ENCODE results near the gene ARHGAP15. TPM values are rescaled to one million over a fixed set of nuclear protein-coding genes. Genes with fewer than 3 reads are reported as not detected.

Gene ARHGAP15
- total RNA-seq, 1 donor: 334 TPM

DNA sequence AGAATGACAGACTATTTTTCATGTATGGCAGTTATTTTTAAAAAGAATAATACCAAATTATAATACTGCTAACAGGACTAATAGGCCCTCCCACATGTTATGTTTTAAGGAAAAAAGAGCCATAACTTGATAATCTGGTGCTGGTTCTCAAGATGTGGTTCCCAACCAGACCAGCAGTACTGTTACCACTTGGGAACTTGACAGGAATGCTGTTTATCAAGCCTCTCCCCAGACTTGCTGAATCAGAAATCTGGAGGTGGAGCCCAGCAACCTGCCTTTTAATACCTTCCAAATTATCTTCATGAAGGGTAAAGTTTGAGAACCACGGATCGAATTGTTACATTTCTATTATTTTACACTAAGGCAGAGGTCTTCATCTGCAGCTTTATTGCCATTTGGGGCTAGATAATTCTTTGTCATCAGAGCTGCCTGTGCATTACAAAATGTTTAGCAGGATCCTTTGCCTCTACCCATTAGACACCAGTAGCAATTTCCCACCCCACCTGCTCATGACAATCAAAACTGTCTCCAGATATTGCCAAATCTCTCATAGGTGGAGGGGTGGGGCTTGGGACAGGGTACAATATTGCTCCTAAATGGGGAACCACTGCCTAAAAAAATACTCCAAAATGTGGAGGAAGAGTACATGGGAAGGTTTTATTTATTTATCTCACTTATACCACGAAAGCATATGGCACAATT is 629.6 kb downstream of the ARHGAP15 start:
- Histone ChIP-seq H3K4me3 (ENCODE audit: low read length) (no peak overlapping the region), H3K4me1 (ENCODE audit: insufficient read depth, low read length) (peaks cover 4% of the 10 kb centered on the region), H3K27me3 (ENCODE audit: insufficient read depth, low read length) (no peaks in the 10 kb centered on the region), H3K9me3 (ENCODE audit: low read depth, low read length) (no peaks in the 10 kb centered on the region)

GRCh38 chr2:143759455-143759854 is 630.2 kb downstream of the ARHGAP15 start:
- Histone ChIP-seq H3K4me3 (ENCODE audit: low read length) (no peak overlapping the region), H3K9me3 (ENCODE audit: low read depth, low read length) (no peaks in the 10 kb centered on the region), H3K4me1 (ENCODE audit: insufficient read depth, low read length) (peaks cover 2% of the 10 kb centered on the region), H3K27me3 (ENCODE audit: insufficient read depth, low read length) (no peaks in the 10 kb centered on the region)

DNA sequence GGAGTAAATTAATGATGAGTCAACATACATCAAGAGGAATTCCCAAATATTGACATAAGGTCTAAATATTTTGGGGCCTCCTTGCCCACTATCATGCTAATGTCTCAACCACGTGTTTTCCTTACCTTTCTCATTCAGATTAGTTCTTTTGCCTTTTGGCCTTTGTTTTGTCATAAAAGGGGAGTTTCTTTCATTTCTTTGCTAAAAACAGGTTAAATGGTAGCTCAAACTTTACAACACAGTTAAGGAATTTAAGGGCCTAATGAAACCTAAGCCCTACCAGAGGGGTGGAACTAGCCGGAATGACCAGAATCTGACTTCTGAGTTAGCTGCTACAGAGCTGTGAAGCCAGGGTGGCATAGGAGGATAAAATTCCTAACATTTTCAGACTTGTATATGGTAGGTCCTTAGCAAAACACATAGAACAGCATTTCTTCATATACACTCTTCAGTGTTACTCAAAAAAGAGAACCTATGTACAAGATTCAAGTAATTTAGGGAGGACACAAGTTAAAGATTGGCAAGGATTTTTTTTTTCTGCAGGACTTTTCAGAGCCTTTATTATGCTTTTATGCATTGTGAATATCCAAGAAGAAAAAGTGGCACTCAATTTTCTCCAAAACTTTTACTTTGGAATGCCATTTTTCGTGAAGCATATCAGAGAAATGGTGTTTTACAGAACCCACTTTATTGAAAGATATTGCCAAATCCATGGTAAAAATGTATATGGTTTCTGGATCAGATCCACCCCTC is 633.1 kb downstream of the ARHGAP15 start:
- Histone ChIP-seq H3K4me3 (ENCODE audit: low read length) (no peak overlapping the region), H3K4me1 (ENCODE audit: insufficient read depth, low read length) (no peaks in the 10 kb centered on the region), H3K27me3 (ENCODE audit: insufficient read depth, low read length) (no peaks in the 10 kb centered on the region), H3K9me3 (ENCODE audit: low read depth, low read length) (no peaks in the 10 kb centered on the region)

GRCh38 chr2:143764261-143764660 is 635.0 kb downstream of the ARHGAP15 start:
- Histone ChIP-seq H3K4me1 (ENCODE audit: insufficient read depth, low read length) (no peaks in the 10 kb centered on the region), H3K9me3 (ENCODE audit: low read depth, low read length) (no peaks in the 10 kb centered on the region), H3K27me3 (ENCODE audit: insufficient read depth, low read length) (no peaks in the 10 kb centered on the region), H3K4me3 (ENCODE audit: low read length) (no peak overlapping the region)

- H3K9me3 ChIP-seq (ENCODE audit: low read depth, low read length): no peaks in the 10 kb centered on the region
- H3K27me3 ChIP-seq (ENCODE audit: insufficient read depth, low read length): no peaks in the 10 kb centered on the region
- no peaks in the 10 kb centered on the region for H3K4me1 ChIP-seq (ENCODE audit: insufficient read depth, low read length)
- no peak overlapping the region for H3K4me3 ChIP-seq (ENCODE audit: low read length)
Observed at GRCh38 chr2:143764706-143765105, 635.5 kb downstream of the ARHGAP15 start.

- no peak overlapping the region for H3K4me3 ChIP-seq (ENCODE audit: low read length)
- no peaks in the 10 kb centered on the region for H3K27me3 ChIP-seq (ENCODE audit: insufficient read depth, low read length)
- no peaks in the 10 kb centered on the region for H3K9me3 ChIP-seq (ENCODE audit: low read depth, low read length)
Observed at GRCh38 chr2:143768991-143769390, 639.8 kb downstream of the ARHGAP15 start.

DNA sequence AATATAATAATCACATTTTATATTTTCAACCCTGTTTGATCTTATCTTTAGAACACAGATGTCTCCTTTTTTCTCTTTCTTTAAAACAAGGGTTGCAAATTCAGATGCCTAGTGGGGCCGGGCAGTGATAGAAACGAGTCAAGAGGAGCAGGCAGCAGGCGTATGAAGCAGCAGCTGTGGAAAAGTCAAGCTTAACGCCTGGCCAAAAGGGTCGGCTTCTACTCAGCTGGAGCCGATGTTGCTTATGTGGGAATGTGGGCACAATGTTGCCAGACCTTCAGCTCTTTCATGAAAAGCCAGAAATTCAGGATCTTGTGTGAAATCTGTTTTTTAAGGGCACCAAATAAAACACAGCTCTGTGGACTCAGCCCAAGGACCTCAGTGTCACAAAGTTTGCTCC is 642.7 kb downstream of the ARHGAP15 start:
- H3K27me3 ChIP-seq (ENCODE audit: insufficient read depth, low read length): no peaks in the 10 kb centered on the region
- H3K9me3 ChIP-seq (ENCODE audit: low read depth, low read length): no peaks in the 10 kb centered on the region
- H3K4me3 ChIP-seq (ENCODE audit: low read length): no peak overlapping the region
- no peaks in the 10 kb centered on the region for H3K4me1 ChIP-seq (ENCODE audit: insufficient read depth, low read length)

More at GRCh38 chr2:143768991-143769390, 639.8 kb downstream of the ARHGAP15 start:
- no peaks in the 10 kb centered on the region for H3K4me1 ChIP-seq (ENCODE audit: insufficient read depth, low read length)

DNA sequence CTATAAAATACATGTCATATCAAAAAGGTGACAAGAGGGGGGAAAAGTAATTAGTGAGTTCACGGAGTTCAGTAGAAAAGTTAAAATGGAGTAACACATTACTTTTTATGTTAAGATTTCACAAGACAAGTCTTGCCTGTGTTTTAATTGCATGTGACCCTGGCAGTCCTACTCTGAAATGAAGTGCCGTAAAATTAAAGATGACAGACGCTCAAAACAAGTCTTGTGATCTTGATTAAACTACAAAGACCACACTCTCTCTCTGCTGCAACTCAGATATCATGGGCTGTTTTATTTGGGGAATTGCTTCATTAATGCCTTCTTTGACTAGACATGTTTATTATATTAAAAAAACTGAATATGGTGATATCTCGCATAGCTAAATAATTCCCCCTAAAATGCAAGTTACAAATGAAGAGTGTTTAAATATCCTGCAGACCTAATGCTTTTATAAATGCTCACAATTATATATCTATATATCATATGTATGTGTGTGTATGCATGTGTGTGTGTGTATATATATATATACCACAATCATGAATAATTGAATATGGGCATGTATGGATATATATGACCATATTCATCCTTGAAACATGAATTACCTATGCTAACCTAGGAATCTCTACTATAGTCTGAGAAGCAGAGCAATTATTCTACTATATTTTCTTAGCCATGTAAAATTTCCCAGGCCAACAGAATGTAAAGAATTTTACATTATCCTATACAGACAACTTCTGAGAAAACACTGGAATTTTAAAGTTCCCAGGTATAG is 647.5 kb downstream of the ARHGAP15 start:
- Histone ChIP-seq H3K9me3 (ENCODE audit: low read depth, low read length) (no peaks in the 10 kb centered on the region), H3K4me3 (ENCODE audit: low read length) (no peak overlapping the region), H3K4me1 (ENCODE audit: insufficient read depth, low read length) (no peaks in the 10 kb centered on the region), H3K27me3 (ENCODE audit: insufficient read depth, low read length) (no peaks in the 10 kb centered on the region)

- Histone ChIP-seq H3K4me3 (ENCODE audit: low read length) (no peak overlapping the region), H3K27me3 (ENCODE audit: insufficient read depth, low read length) (no peaks in the 10 kb centered on the region), H3K9me3 (ENCODE audit: low read depth, low read length) (no peaks in the 10 kb centered on the region), H3K4me1 (ENCODE audit: insufficient read depth, low read length) (no peaks in the 10 kb centered on the region)
Observed at GRCh38 chr2:143779021-143779420, 649.8 kb downstream of the ARHGAP15 start.

DNA sequence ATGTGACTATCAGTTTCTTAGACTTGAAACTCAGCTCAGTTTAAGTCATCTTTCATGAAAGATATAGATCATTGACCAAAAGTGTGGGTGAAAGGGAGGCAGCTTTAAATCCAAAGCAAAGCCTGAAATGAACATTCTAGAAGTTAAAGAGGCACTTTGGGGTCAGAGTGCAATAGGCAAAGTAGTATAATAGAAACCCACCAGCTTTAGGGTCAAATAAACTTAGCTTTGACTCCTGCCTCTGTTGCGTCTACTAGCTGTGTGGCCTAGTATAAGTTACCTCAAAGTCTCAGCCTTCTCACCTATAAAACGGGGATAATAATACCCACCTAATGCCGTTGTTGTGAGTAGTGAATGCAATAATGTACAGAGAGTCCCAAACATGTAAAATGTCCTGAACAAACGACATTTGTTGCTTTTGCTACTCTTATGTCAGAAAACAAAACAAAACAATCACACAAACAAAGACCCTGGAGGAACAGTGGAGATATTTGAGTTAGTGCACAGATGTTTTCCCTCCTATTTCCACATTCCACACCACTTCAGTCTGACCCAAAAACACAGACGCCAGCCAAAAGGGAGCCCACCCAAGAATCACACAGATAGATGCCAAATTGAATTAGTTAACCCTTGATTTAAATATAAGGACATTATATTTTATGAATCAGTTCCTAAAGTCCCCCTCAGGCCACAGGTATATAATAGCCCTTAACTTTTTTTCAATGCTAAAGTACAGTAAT is 657.0 kb downstream of the ARHGAP15 start:
- Histone ChIP-seq H3K27me3 (ENCODE audit: insufficient read depth, low read length) (no peaks in the 10 kb centered on the region), H3K4me3 (ENCODE audit: low read length) (no peak overlapping the region), H3K9me3 (ENCODE audit: low read depth, low read length) (no peaks in the 10 kb centered on the region), H3K4me1 (ENCODE audit: insufficient read depth, low read length) (no peaks in the 10 kb centered on the region)

DNA sequence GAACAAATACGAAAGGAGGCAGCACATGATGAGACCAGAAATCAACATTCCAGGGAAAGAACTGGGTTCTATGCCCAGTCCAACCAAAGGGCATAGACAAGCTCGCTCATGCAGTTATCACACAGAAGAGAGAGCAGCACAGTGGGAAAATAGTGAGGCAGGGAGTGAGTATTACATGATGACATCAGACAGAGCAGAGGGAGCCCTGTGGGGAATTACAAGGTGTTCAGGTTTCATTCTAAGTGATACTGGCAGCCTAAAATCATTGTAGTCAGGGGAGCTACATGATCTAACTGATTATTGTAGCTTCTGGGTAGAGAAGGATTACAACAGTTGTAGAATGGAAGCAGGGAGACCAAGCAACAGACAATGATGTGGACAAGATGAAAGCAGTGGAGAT is 658.5 kb downstream of the ARHGAP15 start:
- H3K27me3 ChIP-seq (ENCODE audit: insufficient read depth, low read length): no peaks in the 10 kb centered on the region
- H3K4me3 ChIP-seq (ENCODE audit: low read length): no peak overlapping the region
- H3K9me3 ChIP-seq (ENCODE audit: low read depth, low read length): no peaks in the 10 kb centered on the region
- no peaks in the 10 kb centered on the region for H3K4me1 ChIP-seq (ENCODE audit: insufficient read depth, low read length)

GRCh38 chr2:143792602-143793001 is 663.4 kb downstream of the ARHGAP15 start:
- Histone ChIP-seq H3K4me1 (ENCODE audit: insufficient read depth, low read length) (no peaks in the 10 kb centered on the region), H3K9me3 (ENCODE audit: low read depth, low read length) (no peaks in the 10 kb centered on the region), H3K27me3 (ENCODE audit: insufficient read depth, low read length) (no peaks in the 10 kb centered on the region), H3K4me3 (ENCODE audit: low read length) (no peak overlapping the region)

DNA sequence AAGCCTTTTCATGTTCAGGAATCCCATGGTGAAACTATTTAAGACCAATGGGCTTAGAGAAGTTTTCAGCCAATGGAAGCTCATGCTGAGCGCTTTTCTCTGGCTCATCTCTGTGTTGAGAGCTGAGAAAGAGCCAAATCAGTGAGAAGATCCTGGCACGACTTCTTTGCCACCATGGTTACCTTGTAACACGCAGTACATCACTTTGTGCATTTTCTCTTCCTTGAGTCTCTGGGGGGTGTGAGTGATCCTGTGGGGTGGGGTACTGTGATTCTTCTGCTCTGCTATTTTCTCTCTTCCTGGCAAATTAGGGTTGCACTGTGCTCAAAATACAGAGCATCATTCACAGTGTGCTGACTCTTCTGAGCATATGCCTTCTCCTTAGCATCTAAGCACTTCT is 664.2 kb downstream of the ARHGAP15 start:
- no peak overlapping the region for H3K4me3 ChIP-seq (ENCODE audit: low read length)
- H3K4me1 ChIP-seq (ENCODE audit: insufficient read depth, low read length): no peaks in the 10 kb centered on the region
- no peaks in the 10 kb centered on the region for H3K27me3 ChIP-seq (ENCODE audit: insufficient read depth, low read length)
- H3K9me3 ChIP-seq (ENCODE audit: low read depth, low read length): no peaks in the 10 kb centered on the region

DNA sequence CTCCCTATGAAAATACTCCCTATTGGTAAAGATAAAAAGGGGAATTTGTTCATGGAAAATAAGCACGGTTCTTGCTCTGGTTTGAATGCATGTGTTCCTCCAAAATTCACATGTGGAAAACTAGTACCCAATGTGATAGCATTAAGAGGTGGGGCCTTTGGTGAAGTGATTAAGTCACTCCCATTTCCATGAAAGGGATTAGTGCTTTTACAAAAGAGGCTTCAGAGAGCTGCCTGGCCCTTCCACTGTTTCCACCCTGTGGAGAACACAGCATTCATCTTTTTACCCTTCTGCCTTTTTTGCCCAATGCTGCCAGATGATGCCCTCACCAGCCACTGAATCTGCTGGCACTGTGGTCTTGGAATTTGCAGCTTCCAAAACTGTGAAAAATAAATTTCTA is 666.8 kb downstream of the ARHGAP15 start:
- no peaks in the 10 kb centered on the region for H3K27me3 ChIP-seq (ENCODE audit: insufficient read depth, low read length)
- no peak overlapping the region for H3K4me3 ChIP-seq (ENCODE audit: low read length)
- H3K9me3 ChIP-seq (ENCODE audit: low read depth, low read length): no peaks in the 10 kb centered on the region
- H3K4me1 ChIP-seq (ENCODE audit: insufficient read depth, low read length): no peaks in the 10 kb centered on the region

DNA sequence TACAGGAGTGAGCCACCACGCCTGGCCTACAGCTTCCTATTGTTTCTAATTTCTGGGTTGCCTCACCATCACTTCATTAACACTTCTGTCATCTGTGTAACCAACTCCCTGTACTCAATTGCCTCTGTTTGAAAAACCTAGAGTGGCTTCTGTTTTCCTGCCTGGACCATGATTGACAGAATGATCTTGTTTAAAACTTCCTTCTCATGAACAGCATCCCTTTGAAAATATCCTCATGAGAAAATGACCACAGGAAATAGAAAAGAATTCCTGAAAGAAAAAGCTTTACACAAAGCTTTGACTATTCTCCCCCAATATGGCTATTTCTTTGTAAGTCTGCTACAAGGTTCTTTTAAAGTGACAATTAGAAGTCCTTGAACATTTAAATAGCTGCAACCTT is 672.3 kb downstream of the ARHGAP15 start:
- no peak overlapping the region for H3K4me3 ChIP-seq (ENCODE audit: low read length)
- no peaks in the 10 kb centered on the region for H3K9me3 ChIP-seq (ENCODE audit: low read depth, low read length)
- H3K27me3 ChIP-seq (ENCODE audit: insufficient read depth, low read length): no peaks in the 10 kb centered on the region
- H3K4me1 ChIP-seq (ENCODE audit: insufficient read depth, low read length): no peaks in the 10 kb centered on the region
